ENCODE measurements around the gene PMFBP1. TPM values are rescaled to one million over a fixed set of nuclear protein-coding genes. Genes with fewer than 3 reads are reported as not detected.

PMFBP1 gene
- total and polyA plus RNA-seq, 2 of the 4 experiments (the other 2 are of a cell fraction): under 0.01 TPM; not detected in 1

DNA sequence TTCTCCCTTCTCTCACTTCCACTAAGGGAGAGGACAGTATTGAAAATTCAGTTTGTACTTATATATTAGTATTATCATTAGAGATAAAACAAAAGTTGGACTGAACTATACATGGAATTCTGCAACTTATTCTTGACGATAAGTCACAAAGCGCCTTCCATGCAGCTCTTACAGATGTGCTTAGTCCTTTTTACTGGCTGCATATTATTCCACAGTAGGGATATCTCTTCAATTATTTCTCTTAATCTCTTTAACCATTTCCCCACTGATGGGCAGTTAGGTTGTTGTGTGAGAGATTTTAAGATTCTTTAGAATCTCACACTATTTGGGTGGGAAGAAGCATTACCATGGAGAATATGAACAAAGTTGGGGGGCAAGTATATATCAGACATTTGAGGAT, 32.0 kb downstream of the PMFBP1 start:
- no peak for ATAC-seq (ENCODE audit: low read depth)

More for the DNA sequence above, 32.0 kb downstream of the PMFBP1 start:
- no peak overlapping the region for H3K4ac ChIP-seq (ENCODE audit: low read depth, low read length)
- H3K9ac ChIP-seq (ENCODE audit: low read depth, low read length): no peak overlapping the region
- H4K91ac ChIP-seq (ENCODE audit: insufficient read depth, low read depth, low read length): no peak overlapping the region
- no peaks in the 10 kb centered on the region for H3K79me1 ChIP-seq (ENCODE audit: low read depth in 1 of 2, low read length in 2 of 2)
- no peak overlapping the region for H2BK15ac ChIP-seq (ENCODE audit: low read depth, low read length)
- no peaks in the 10 kb centered on the region for H4K20me1 ChIP-seq (ENCODE audit: insufficient read depth, low read length)
- no peak overlapping the region for H3K23ac ChIP-seq (ENCODE audit: low read depth, low read length)
- no peak overlapping the region for H2BK5ac ChIP-seq (ENCODE audit: low read depth, low read length, poor library complexity, severe bottlenecking)
- no peak overlapping the region for H2AK9ac ChIP-seq (replicated peaks; ENCODE audit: low read depth, low read length, poor library complexity)
- H2AK5ac ChIP-seq (ENCODE audit: low read depth, low read length): no peak overlapping the region
- no peak for DNase-seq
- no peaks in the 10 kb centered on the region for H3K9me1 ChIP-seq (ENCODE audit: insufficient read depth, low read length)
- dilution Hi-C loops (cut with HindIII; ENCODE audit: low sequenced_read_pairs, unreplicated experiment): no loop called here
- H2AFZ ChIP-seq (replicated peaks; ENCODE audit: low read length, poor library complexity): no peak overlapping the region
- in situ Hi-C loops (cut with MboI; ENCODE audit: low sequenced_read_pairs): no loop called here
- no peaks in the 10 kb centered on the region for H3K4me1 ChIP-seq (ENCODE audit: control insufficient read depth, insufficient read depth, low read length)
- H3K27ac ChIP-seq (ENCODE audit: insufficient read depth, low read length): no peak overlapping the region
- no peak overlapping the region for H3K4me3 ChIP-seq (ENCODE audit: insufficient read depth, low read depth, low read length)
- H3K18ac ChIP-seq (ENCODE audit: low read depth, low read length): no peak overlapping the region
- no peak overlapping the region for H4K5ac ChIP-seq (ENCODE audit: low read depth, low read length)
- CTCF ChIA-PET: no interaction called here
- no TSS peak for BruUV-seq (replicated peaks)
- H2BK20ac ChIP-seq (ENCODE audit: low read depth, low read length): no peak overlapping the region
- no CpG with 5 or more reads among the region's 2 CpGs for WGBS, 2 experiments (ENCODE audit: extremely low coverage in 2 of 2, insufficient read length in 1 of 2)
- H3K36me3 ChIP-seq (ENCODE audit: control insufficient read depth, insufficient read depth, low read length): no peaks in the 10 kb centered on the region
- H3K56ac ChIP-seq (ENCODE audit: extremely low read depth, insufficient read depth, low read length): no peak overlapping the region
- no peaks in the 10 kb centered on the region for H3K9me3 ChIP-seq (ENCODE audit: control insufficient read depth, insufficient read depth, low read length)
- H3K4me2 ChIP-seq (ENCODE audit: low read depth, low read length): no peak overlapping the region
- H3K27me3 ChIP-seq (ENCODE audit: control insufficient read depth, insufficient read depth, low read length): no peaks in the 10 kb centered on the region; the same call in 1 of the 2 replicates
- POLR2A ChIA-PET (ENCODE audit: unreplicated experiment): no interaction called here
- no peak overlapping the region for H3K14ac ChIP-seq (replicated peaks; ENCODE audit: low read depth, low read length)
- intact Hi-C loops (cut with micrococcal nuclease): no loop called here
- no peak overlapping the region for H2BK120ac ChIP-seq (ENCODE audit: low read depth, low read length)
- H4K8ac ChIP-seq (ENCODE audit: low read depth in 2 of 2, low read length in 2 of 2): no peak overlapping the region
- TF ChIP-seq MAFK (IDR thresholded peaks at IDR 0.05; ENCODE audit: low read depth, low read length): no peak

Measured in IMR-90 (cell line).